K562 (cell line): Measurements from ENCODE around the gene EAF1. TPM values are rescaled to one million over a fixed set of nuclear protein-coding genes. Genes with fewer than 3 reads are reported as not detected.

ENCODE experiments used
- ATAC-seq: fragments of 200-7000 bp; cut with Tn5 transposase; 3 replicates; pipeline ENCODE4 v1.9.1; 2020; ENCODE audit warnings: moderate library complexity
- BruUV-seq: library from RNA; stranded (reverse); fragments of 400-500 nt; replicated peaks from 2 replicates; lab custom pipeline; 2021; lab: Mats Ljungman, UMichigan
- CTCF ChIA-PET: fragments of 300-600 bp; formaldehyde crosslinking; extraction: SDS; loops from one replicate; lab custom pipeline; 2021; ENCODE audit warnings: low intra/inter-chr PET ratio; lab: Yijun Ruan, JAX
- POLR2A ChIA-PET: fragments of 300-600, 350-650 bp; sonication (Branson Sonifier 250); formaldehyde crosslinking; extraction: SDS; loops from one replicate; lab custom pipeline; 2021; ENCODE audit warnings: antibody characterized with exemption, inconsistent platforms; lab: Yijun Ruan, JAX
- DNase-seq, 4 experiments: peaks; one replicate each; pipeline versions ENCODE4 v3.0.0 to v3.0.0-alpha.2; 2011 to 2018; ENCODE audit warnings: low spot score in 3 of 4, mixed read lengths in 3 of 4; ENCODE audit errors: extremely low read depth in 1 of 4
- FAIRE-seq: peaks from 2 replicates; lab custom pipeline; 2011; peaks lifted over from hg19 to GRCh38; lab: Jason Lieb, UNC
- H2AFZ ChIP-seq: 2 replicates; pipeline ENCODE4 v1.6.0; 2011; ENCODE audit warnings: low read depth, low read length, control low read depth, inconsistent platforms
- H3K27ac ChIP-seq: fragments of 200-600 bp; 3 replicates; pipeline ENCODE4 v1.8.0; 2011; ENCODE audit warnings: low read depth, mild to moderate bottlenecking, control low read depth, inconsistent platforms, low read length, moderate library complexity, mixed read lengths; ENCODE audit errors: extremely low read depth
- H3K27me3 ChIP-seq, 2 experiments: fragments of 300-600 bp in 1 of 2; 2 replicates in 1 of 2; 3 replicates in 1 of 2; pipeline versions ENCODE4 v1.6.0 to v1.8.0; 2011; ENCODE audit warnings: inconsistent platforms in 2 of 2, low read length in 2 of 2, mild to moderate bottlenecking in 1 of 2, mixed read lengths in 1 of 2, moderate library complexity in 1 of 2; ENCODE audit not compliant: control insufficient read depth in 2 of 2, insufficient read depth in 2 of 2
- H3K36me3 ChIP-seq: fragments of 300-600 bp; 3 replicates; pipeline ENCODE4 v1.8.0; 2011; ENCODE audit warnings: mild to moderate bottlenecking, low read length, inconsistent platforms; ENCODE audit not compliant: control insufficient read depth, insufficient read depth
- H3K4me1 ChIP-seq, 2 experiments: fragments of 200-600 bp in 1 of 2; replicated peaks in 1 of 2; 2 replicates in 1 of 2; 3 replicates in 1 of 2; pipeline versions ENCODE4 v1.5.1 to v1.8.0; 2011; ENCODE audit warnings: inconsistent platforms in 2 of 2, low read length in 2 of 2, mild to moderate bottlenecking in 1 of 2, mixed read lengths in 1 of 2, moderate library complexity in 1 of 2; ENCODE audit not compliant: control insufficient read depth in 2 of 2, insufficient read depth in 2 of 2
- H3K4me2 ChIP-seq: 2 replicates; pipeline ENCODE4 v1.6.1; 2011; ENCODE audit warnings: low read length, control low read depth, inconsistent platforms, mixed read lengths; ENCODE audit not compliant: insufficient read depth
- H3K4me3 ChIP-seq: fragments of 200-600 bp; sonication (generic), shearing (Covaris generic); 2 replicates; pipeline ENCODE4 v1.5.1; 2016; ENCODE audit warnings: control low read depth, inconsistent platforms
- H3K79me2 ChIP-seq: fragments of 200-600 bp; 3 replicates; pipeline ENCODE4 v1.8.0; 2011; ENCODE audit warnings: low read length, inconsistent platforms; ENCODE audit not compliant: control insufficient read depth, insufficient read depth
- H3K9ac ChIP-seq, 2 experiments: 2 replicates each; pipeline versions ENCODE4 v1.6.0 to v1.6.1; 2011; ENCODE audit warnings: low read depth in 2 of 2, low read length in 2 of 2, control low read depth in 1 of 2, inconsistent platforms in 1 of 2, mild to moderate bottlenecking in 1 of 2, mixed read lengths in 1 of 2; ENCODE audit not compliant: insufficient read depth in 1 of 2
- H3K9me1 ChIP-seq: one replicate; pipeline ENCODE4 v1.6.0; 2011; ENCODE audit warnings: inconsistent platforms, mild to moderate bottlenecking, low read length, moderate library complexity; ENCODE audit not compliant: control insufficient read depth, insufficient read depth
- H3K9me3 ChIP-seq: replicated peaks from 2 replicates; pipeline ENCODE4 v1.5.1; 2011; ENCODE audit warnings: low read depth, low read length, inconsistent platforms; ENCODE audit not compliant: control insufficient read depth, insufficient read depth
- H4K20me1 ChIP-seq: replicated peaks from 2 replicates; pipeline ENCODE4 v1.6.1; 2011; ENCODE audit warnings: low read length, inconsistent platforms, mixed read lengths; ENCODE audit not compliant: control insufficient read depth, insufficient read depth
- ATF6 ChIP-seq: sonication (generic); formaldehyde crosslinking; IDR thresholded peaks from 2 replicates; pipeline ENCODE4 v1.4.0; 2020; ENCODE audit warnings: mild to moderate bottlenecking, missing genetic modification reagents
- BRF1 ChIP-seq: IDR thresholded peaks from 3 replicates; pipeline ENCODE4 v1.6.1; 2011; ENCODE audit warnings: borderline replicate concordance, mild to moderate bottlenecking; ENCODE audit not compliant: insufficient read length; ENCODE audit errors: extremely low read depth
- HMGN3 ChIP-seq: IDR thresholded peaks from 2 replicates; pipeline ENCODE4 v1.6.1; 2011; ENCODE audit warnings: borderline replicate concordance, low read depth, mild to moderate bottlenecking, mixed read lengths, low read length; ENCODE audit not compliant: insufficient read length; ENCODE audit errors: extremely low read depth
- MTA2 ChIP-seq: fragments of 450-650 bp; IDR thresholded peaks from 2 replicates; pipeline ENCODE4 v1.6.1; 2016; ENCODE audit warnings: low read depth
- POLR2A ChIP-seq: fragments of 450-650 bp; conservative IDR thresholded peaks from 2 replicates; pipeline ENCODE4 v1.6.1; 2016
- TSHZ1 ChIP-seq: fragments of 250-450 bp; sonication (Bioruptor Pico); IDR thresholded peaks from 2 replicates; pipeline ENCODE4 v1.4.0; 2020; ENCODE audit warnings: mild to moderate bottlenecking, moderate library complexity
- ZBTB43 ChIP-seq: sonication (generic); formaldehyde crosslinking; IDR thresholded peaks from 2 replicates; pipeline ENCODE4 v1.8.0; 2023; ENCODE audit warnings: mild to moderate bottlenecking, missing genetic modification reagents
- ZBTB8A ChIP-seq: fragments of 450-650 bp; IDR thresholded peaks from 2 replicates; pipeline ENCODE4 v1.6.1; 2018; ENCODE audit warnings: mild to moderate bottlenecking, moderate library complexity; ENCODE audit not compliant: partially characterized antibody
- ZNF740 ChIP-seq, 3 experiments: fragments of 200-800 bp in 1 of 3; sonication (Bioruptor generic) in 1 of 3; sonication (generic) in 1 of 3; formaldehyde crosslinking in 1 of 3; IDR thresholded peaks; 2 replicates each; pipeline versions ENCODE4 v1.6.1 to v1.8.0; 2016 to 2022; ENCODE audit warnings: mild to moderate bottlenecking in 2 of 3, missing compliant biosample characterization in 2 of 3, missing genetic modification characterization in 2 of 3, missing genetic modification reagents in 1 of 3
- ZZZ3 ChIP-seq: fragments of 450-650 bp; IDR thresholded peaks from 2 replicates; pipeline ENCODE4 v1.6.1; 2016; ENCODE audit warnings: antibody characterized with exemption, mild to moderate bottlenecking, moderate library complexity
- WGBS: fragments of 100-300 bp; shearing (Covaris generic); methylation state at CpG from one replicate; pipeline ENCODE4 v1.1.6; 2016; ENCODE audit warnings: low coverage, mixed read lengths; ENCODE audit not compliant: insufficient coverage; ENCODE audit errors: missing lambda C conversion rate; 5-methylcytosine and 5-hydroxymethylcytosine counted together
- in situ Hi-C: fragments of 300-500 bp; cut with MboI; formaldehyde crosslinking; loops from 4 replicates; pipeline ENCODE4 v1.15.0; 2018; ENCODE audit warnings: inconsistent platforms, mixed read lengths
- intact Hi-C: fragments of 100-400 bp; cut with micrococcal nuclease; formaldehyde crosslinking; loops from 2 replicates; pipeline ENCODE4 v1.14.2; 2022
- polyA plus RNA-seq, 8 experiments: library from polyadenylated mRNA; depleted of rRNA in 4 of 8; stranded (reverse) in 5 of 8; unstranded in 3 of 8; fragments of >200 nt; fragmentation: Nextera tagmentation in 2 of 8; fragmentation: Illumina TruSeq in 1 of 8; extraction: Ambion mirVana in 2 of 8; extraction: Trizol in 1 of 8; gene quantifications; 2 replicates each; pipeline versions ENCODE4 v1.2.1 to v1.2.3, GENCODE V29; 2011 to 2014; ENCODE audit warnings: inconsistent platforms in 1 of 8, missing spikeins in 1 of 8
- total RNA-seq, 7 experiments: library from RNA; depleted of rRNA in 6 of 7; stranded (reverse); fragments of >200 nt in 6 of 7; fragmentation: Illumina TruSeq in 2 of 7; extraction: Trizol in 2 of 7; gene quantifications; 2 replicates each; pipeline versions ENCODE4 v1.2.1 to v1.2.3, GENCODE V29; 2011 to 2021; ENCODE audit warnings: low replicate concordance in 1 of 7

EAF1 gene
- total and polyA plus RNA-seq, 9 of the 15 experiments (the other 6 are each of a cell fraction or from before 2014, with no cell fraction given), result 7.0 to 26.8 (median 20.4) TPM

- POLR2A ChIA-PET, result interaction anchor here (1.1 kb wide), 1 partner anchor 9 kb away, joined by 3 read pairs; no protein-coding TSS in a partner anchor
- intact Hi-C loops, result no loop called here
- CTCF ChIA-PET, result interaction anchor here (0.7 kb wide), 1 partner anchor 16 kb away, joined by 4 read pairs; no protein-coding TSS in a partner anchor
- TF ChIP-seq MTA2 (no peak), ZBTB43 (CRISPR knock-in tag) (no peak), TSHZ1 (CRISPR knock-in tag) (no peak), ZBTB8A (no peak), ATF6 (CRISPR knock-in tag) (no peak), BRF1 (no peak), HMGN3 (no peak), ZNF740 (CRISPR knock-in tag; IDR thresholded peaks at IDR 0.05) (no peak), ZNF740 (tag; IDR thresholded peaks at IDR 0.05) (no peak), ZZZ3 (no peak), POLR2A (no peak)
These were observed 8.8 kb downstream of the EAF1 start for GRCh38 chr3:15436246-15436645.

More at GRCh38 chr3:15436246-15436645, 8.8 kb downstream of the EAF1 start:
- DNase-seq, result no peak
- H3K4me3 ChIP-seq, result no peak overlapping the region
- no peak for FAIRE-seq
- no peak overlapping the region for H2AFZ ChIP-seq
- ATAC-seq, result no peak
- no peaks in the 10 kb centered on the region for H3K27me3 ChIP-seq
- H3K27ac ChIP-seq, result no peak overlapping the region
- no peak overlapping the region for H3K9ac ChIP-seq
- H3K4me1 ChIP-seq, result no peaks in the 10 kb centered on the region
- WGBS, result 98% methylated on average over 6 of the region's 6 CpGs
- no peaks in the 10 kb centered on the region for H3K79me2 ChIP-seq
- in situ Hi-C loops, result no loop called here
- no peaks in the 10 kb centered on the region for H4K20me1 ChIP-seq
- H3K9me1 ChIP-seq, result no peaks in the 10 kb centered on the region
- H3K9me3 ChIP-seq, result no peaks in the 10 kb centered on the region
- BruUV-seq, result no TSS peak
- no peak overlapping the region for H3K4me2 ChIP-seq
- peaks cover 88% of the 10 kb centered on the region for H3K36me3 ChIP-seq
